Neural cell (in vitro differentiated cells): ENCODE data around the gene RIN3. TPM values are rescaled to one million over a fixed set of nuclear protein-coding genes. Genes with fewer than 3 reads are reported as not detected.

Source experiments
- H2AFZ ChIP-seq: fragments of 200-600, 300-800 bp; sonication (generic), shearing (Covaris generic); 2 replicates; pipeline ENCODE4 v1.6.0; 2014; ENCODE audit warnings: low read depth, mild to moderate bottlenecking, antibody characterized with exemption, low read length, moderate library complexity
- H3F3A ChIP-seq: fragments of 200-600 bp; shearing (Covaris generic); 2 replicates; pipeline ENCODE4 v1.6.1; 2016; ENCODE audit warnings: mild to moderate bottlenecking, moderate library complexity, mixed read lengths, antibody characterized with exemption, low read length; ENCODE audit not compliant: insufficient read depth, poor library complexity, severe bottlenecking
- H3K27ac ChIP-seq: fragments of 200-600, 300-800 bp; sonication (generic), shearing (Covaris generic); 2 replicates; pipeline ENCODE4 v1.5.1; 2014; ENCODE audit warnings: mild to moderate bottlenecking, low read length, moderate library complexity
- H3K27me3 ChIP-seq: fragments of 300-800, 200-600 bp; sonication (generic), shearing (Covaris generic); 2 replicates; pipeline ENCODE4 v1.6.0; 2014; ENCODE audit warnings: mild to moderate bottlenecking, low read depth, low read length, moderate library complexity; ENCODE audit not compliant: insufficient read depth
- H3K36me3 ChIP-seq: fragments of 300-800, 200-600 bp; sonication (generic), shearing (Covaris generic); 2 replicates; pipeline ENCODE4 v1.5.1; 2014; ENCODE audit warnings: mild to moderate bottlenecking, antibody characterized with exemption, low read length, moderate library complexity; ENCODE audit not compliant: insufficient read depth
- H3K4me2 ChIP-seq: fragments of 300-800, 200-600 bp; sonication (generic), shearing (Covaris generic); 2 replicates; pipeline ENCODE4 v1.6.0; 2014; ENCODE audit warnings: mild to moderate bottlenecking, low read length
- H3K4me3 ChIP-seq: fragments of 300-800, 200-600 bp; sonication (generic), shearing (Covaris generic); 2 replicates; pipeline ENCODE4 v1.5.1; 2014; ENCODE audit warnings: mild to moderate bottlenecking, low read length, moderate library complexity
- H3K79me2 ChIP-seq: fragments of 200-600 bp; shearing (Covaris generic); replicated peaks from 2 replicates; pipeline ENCODE4 v1.6.0; 2014; ENCODE audit warnings: mild to moderate bottlenecking, low read length, moderate library complexity; ENCODE audit not compliant: insufficient read depth
- H3K9ac ChIP-seq: fragments of 300-800, 200-600 bp; sonication (generic), shearing (Covaris generic); 2 replicates; pipeline ENCODE4 v1.6.1; 2016; ENCODE audit warnings: mild to moderate bottlenecking, low read length, mixed read lengths
- H3K9me2 ChIP-seq: fragments of 200-600 bp; shearing (Covaris generic); 2 replicates; pipeline ENCODE4 v1.6.1; 2016; ENCODE audit warnings: mild to moderate bottlenecking, low read length, mixed read lengths; ENCODE audit not compliant: insufficient read depth
- H3K9me3 ChIP-seq: fragments of 200-600, 300-800 bp; sonication (generic), shearing (Covaris generic); 2 replicates; pipeline ENCODE4 v1.6.1; 2016; ENCODE audit warnings: mild to moderate bottlenecking, mixed run types, low read length, moderate library complexity, mixed read lengths
- H4K20me1 ChIP-seq: fragments of 200-600 bp; shearing (Covaris generic); 2 replicates; pipeline ENCODE4 v1.6.1; 2016; ENCODE audit warnings: mild to moderate bottlenecking, mixed run types; ENCODE audit not compliant: insufficient read depth
- EP300 ChIP-seq: fragments of 450-650 bp; conservative IDR thresholded peaks from 2 replicates; pipeline ENCODE4 v1.6.1; 2014; ENCODE audit warnings: antibody characterized with exemption, mild to moderate bottlenecking, moderate library complexity; ENCODE audit not compliant: poor library complexity, severe bottlenecking
- EZH2 ChIP-seq: fragments of 200-600, 300-800 bp; shearing (Covaris generic), sonication (generic); IDR thresholded peaks from 2 replicates; pipeline ENCODE4 v1.6.1; 2014; ENCODE audit warnings: antibody characterized with exemption, low read length, borderline replicate concordance, mild to moderate bottlenecking; ENCODE audit not compliant: insufficient read depth, poor library complexity, severe bottlenecking
- MXI1 ChIP-seq: fragments of 450-650 bp; conservative IDR thresholded peaks from 2 replicates; pipeline ENCODE4 v1.6.1; 2014; ENCODE audit warnings: antibody characterized with exemption, mild to moderate bottlenecking; ENCODE audit not compliant: poor library complexity, severe bottlenecking
- POLR2AphosphoS5 ChIP-seq: IDR thresholded peaks from 2 replicates; pipeline ENCODE4 v1.6.1; 2012
- RAD21 ChIP-seq: fragments of 450-650 bp; conservative IDR thresholded peaks from 2 replicates; pipeline ENCODE4 v1.6.1; 2014; ENCODE audit warnings: antibody characterized with exemption, mild to moderate bottlenecking, moderate library complexity
- REST ChIP-seq: IDR thresholded peaks from 2 replicates; pipeline ENCODE4 v1.6.1; 2012; ENCODE audit warnings: borderline replicate concordance
- SMC3 ChIP-seq: fragments of 450-650 bp; conservative IDR thresholded peaks from 2 replicates; pipeline ENCODE4 v1.6.1; 2014; ENCODE audit warnings: antibody characterized with exemption, mild to moderate bottlenecking, moderate library complexity; ENCODE audit not compliant: poor library complexity
- TAF1 ChIP-seq: IDR thresholded peaks from 2 replicates; pipeline ENCODE4 v1.6.1; 2012; ENCODE audit warnings: low read depth
- polyA plus RNA-seq: library from polyadenylated mRNA; depleted of rRNA; stranded (reverse); fragments of >200 nt; gene quantifications from 2 replicates; pipeline ENCODE4 v1.2.3, GENCODE V29; 2014
- TF ChIP-seq, protein P1 (sequence below): fragments of 450-650 bp; IDR thresholded peaks from 2 replicates; pipeline ENCODE4 v1.5.1; 2014; ENCODE audit warnings: antibody characterized with exemption, mild to moderate bottlenecking, moderate library complexity; ENCODE audit not compliant: poor library complexity, severe bottlenecking

Gene RIN3
- polyA plus RNA-seq, 1 donor from 2014 or later, result not detected

DNA sequence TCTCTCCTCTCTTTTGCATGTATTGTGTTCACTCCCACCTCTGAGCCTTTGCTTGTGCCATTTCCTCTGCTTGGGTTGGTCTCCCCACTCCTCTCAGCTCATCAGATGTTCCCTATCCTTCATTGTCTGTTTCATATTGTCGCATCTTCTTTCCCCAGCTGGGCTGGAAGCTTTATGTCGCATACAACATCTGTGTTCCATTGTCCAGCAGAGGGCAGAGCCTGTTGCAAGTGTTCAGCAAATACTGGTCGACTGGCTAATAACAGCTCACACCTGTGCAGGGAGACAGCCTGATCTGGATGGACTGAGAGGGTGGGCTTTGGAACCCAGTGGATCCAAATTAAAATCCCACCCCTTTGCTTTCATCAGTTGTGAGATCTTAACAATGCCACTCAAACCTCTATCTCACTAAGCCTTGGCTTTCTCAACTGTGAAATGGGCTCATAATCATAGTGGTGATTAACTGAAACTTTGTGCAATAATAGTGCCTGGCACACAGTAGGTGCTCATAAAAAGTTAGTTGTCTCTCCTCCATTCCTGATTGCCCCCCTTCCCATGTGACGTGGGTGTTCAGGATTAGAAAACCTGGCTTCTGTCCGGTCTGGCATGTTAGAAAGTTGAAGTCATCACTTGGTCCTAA is 75.8 kb downstream of the RIN3 start:
- Histone ChIP-seq H3K36me3 (no peaks in the 10 kb centered on the region), H4K20me1 (no peaks in the 10 kb centered on the region), H3K27me3 (no peaks in the 10 kb centered on the region), H3K9me2 (no peaks in the 10 kb centered on the region), H3K27ac (no peak overlapping the region), H3K79me2 (no peaks in the 10 kb centered on the region), H3K4me3 (no peak overlapping the region), H3K9me3 (no peaks in the 10 kb centered on the region), H3K9ac (no peak overlapping the region), H3K4me2 (no peak overlapping the region), H2AFZ (no peak overlapping the region), H3F3A (no peaks in the 10 kb centered on the region)
- TF ChIP-seq TAF1, result no peak
- TF ChIP-seq RAD21, result peak; percentile 10
- TF ChIP-seq SMC3, result peak; percentile 47
- no peak for TF ChIP-seq EP300

- Histone ChIP-seq H3K9me3 (no peaks in the 10 kb centered on the region), H3F3A (no peaks in the 10 kb centered on the region), H3K79me2 (no peaks in the 10 kb centered on the region), H3K4me3 (no peak overlapping the region), H4K20me1 (no peaks in the 10 kb centered on the region), H2AFZ (no peak overlapping the region), H3K36me3 (no peaks in the 10 kb centered on the region), H3K9me2 (no peaks in the 10 kb centered on the region), H3K9ac (no peak overlapping the region), H3K4me2 (no peak overlapping the region), H3K27me3 (no peaks in the 10 kb centered on the region), H3K27ac (no peak overlapping the region)
- TF ChIP-seq TAF1 (no peak), RAD21 (no peak), POLR2AphosphoS5 (no peak), REST (no peak), MXI1 (no peak), EZH2 (no peak), SMC3 (no peak), EP300 (no peak)
- TF ChIP-seq, protein P1, sequence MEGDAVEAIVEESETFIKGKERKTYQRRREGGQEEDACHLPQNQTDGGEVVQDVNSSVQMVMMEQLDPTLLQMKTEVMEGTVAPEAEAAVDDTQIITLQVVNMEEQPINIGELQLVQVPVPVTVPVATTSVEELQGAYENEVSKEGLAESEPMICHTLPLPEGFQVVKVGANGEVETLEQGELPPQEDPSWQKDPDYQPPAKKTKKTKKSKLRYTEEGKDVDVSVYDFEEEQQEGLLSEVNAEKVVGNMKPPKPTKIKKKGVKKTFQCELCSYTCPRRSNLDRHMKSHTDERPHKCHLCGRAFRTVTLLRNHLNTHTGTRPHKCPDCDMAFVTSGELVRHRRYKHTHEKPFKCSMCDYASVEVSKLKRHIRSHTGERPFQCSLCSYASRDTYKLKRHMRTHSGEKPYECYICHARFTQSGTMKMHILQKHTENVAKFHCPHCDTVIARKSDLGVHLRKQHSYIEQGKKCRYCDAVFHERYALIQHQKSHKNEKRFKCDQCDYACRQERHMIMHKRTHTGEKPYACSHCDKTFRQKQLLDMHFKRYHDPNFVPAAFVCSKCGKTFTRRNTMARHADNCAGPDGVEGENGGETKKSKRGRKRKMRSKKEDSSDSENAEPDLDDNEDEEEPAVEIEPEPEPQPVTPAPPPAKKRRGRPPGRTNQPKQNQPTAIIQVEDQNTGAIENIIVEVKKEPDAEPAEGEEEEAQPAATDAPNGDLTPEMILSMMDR, result no peak
These were observed 76.6 kb downstream of the RIN3 start for GRCh38 chr14:92590176-92590575.

DNA sequence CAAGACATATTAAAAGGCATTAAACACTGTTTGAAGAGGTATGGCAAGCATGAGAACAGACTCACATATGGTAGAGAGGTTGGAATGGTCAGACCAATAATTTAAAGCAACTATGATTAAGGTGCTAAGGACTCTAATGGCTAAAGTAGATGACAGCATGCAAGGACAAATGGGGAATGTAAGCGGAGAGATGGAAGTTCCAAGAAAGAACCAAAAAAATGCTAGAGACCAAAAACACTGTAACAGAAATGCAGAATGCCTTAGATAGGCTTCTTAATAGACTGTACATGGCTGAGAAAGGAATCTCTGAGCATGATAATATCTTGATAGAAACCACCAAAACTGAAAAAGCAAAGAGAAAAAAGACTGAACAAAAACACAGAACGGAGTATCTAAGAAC is 77.4 kb downstream of the RIN3 start:
- Histone ChIP-seq H3K9me2 (no peaks in the 10 kb centered on the region), H3K9ac (no peak overlapping the region), H2AFZ (no peak overlapping the region), H3K9me3 (no peaks in the 10 kb centered on the region), H4K20me1 (no peaks in the 10 kb centered on the region), H3K27ac (no peak overlapping the region), H3K4me2 (no peak overlapping the region), H3K4me3 (no peak overlapping the region), H3F3A (no peaks in the 10 kb centered on the region), H3K79me2 (no peaks in the 10 kb centered on the region), H3K27me3 (no peaks in the 10 kb centered on the region), H3K36me3 (no peaks in the 10 kb centered on the region)
- TF ChIP-seq TAF1, result no peak
- TF ChIP-seq SMC3, result no peak
- TF ChIP-seq, protein P1, result no peak
- TF ChIP-seq EP300, result no peak
- no peak for TF ChIP-seq RAD21
- no peak for TF ChIP-seq REST
- no peak for TF ChIP-seq POLR2AphosphoS5
